ENCODE results near the gene ACOX2.

The ACOX2 gene

DNA sequence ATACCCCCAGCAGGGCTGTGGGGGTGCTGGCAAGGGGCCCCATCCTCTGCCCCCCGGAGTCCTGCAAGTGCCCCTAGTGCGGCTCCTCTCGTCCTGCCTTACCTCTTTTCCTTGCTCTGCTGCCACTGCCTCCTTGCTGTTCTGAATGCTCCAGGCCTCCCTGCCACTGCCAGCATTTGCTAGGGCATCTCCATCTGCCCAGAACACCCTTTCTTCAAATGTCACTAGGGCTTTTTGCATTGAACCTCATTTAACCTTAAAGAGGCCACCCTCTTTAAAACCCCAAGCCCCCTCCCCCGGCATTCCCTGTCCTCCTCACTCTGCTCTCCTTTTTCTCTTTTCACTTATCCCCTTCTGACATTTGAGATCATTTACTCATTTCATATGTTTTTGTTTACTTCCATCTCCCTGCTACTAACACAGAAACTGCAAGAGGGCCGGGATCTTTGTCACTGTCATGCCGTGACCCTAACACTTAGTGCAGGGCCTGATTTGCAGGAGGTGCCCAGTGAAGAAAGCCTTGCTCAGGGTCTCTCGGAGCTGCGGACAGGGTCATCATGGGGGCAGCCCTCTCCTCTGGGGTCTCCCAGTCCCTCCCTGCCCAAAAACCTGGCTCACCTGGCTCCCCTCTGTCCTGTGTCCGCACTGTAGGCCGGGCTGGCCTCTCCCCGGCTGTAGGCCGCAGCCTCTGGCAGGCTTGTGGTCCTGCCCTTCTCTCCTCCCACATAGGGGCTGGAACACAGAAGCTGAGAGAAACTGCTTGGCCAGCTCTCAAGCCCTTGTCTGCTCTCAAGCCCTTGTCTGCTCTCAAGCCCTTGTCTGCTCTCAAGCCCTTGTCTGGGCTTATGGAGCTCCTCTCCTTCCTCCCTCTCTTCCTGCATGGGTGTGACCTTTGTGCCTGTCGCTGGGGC lies at the start of gene ACOX2:
Gene ACOX2 (minus strand): TSS at position 690 of the 911 bp plus-strand sequence. CDS start 2,084 bp downstream, outside the sequence.
- no peak for DNase-seq

DNA sequence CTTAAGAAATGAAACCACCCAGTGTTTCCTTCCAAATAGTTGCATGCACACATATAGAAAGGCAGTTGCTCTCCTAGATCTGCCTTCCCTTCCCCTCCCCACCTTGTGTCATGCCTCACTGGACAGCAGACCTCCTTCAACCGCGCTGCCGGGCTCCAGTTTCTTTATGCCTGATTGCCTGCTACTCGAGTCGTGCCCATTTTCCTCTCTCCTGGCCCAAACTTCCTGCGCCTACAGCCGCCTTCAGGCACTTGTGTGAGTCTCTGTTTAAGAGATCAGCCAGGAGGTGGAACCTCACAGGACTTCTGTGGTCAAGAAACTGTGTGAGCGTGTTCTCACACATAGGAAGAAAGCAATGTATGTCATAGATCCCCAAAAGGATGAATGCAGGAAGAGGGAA lies 49.0 kb upstream of the ACOX2 start:
- DNase-seq, result no peak

DNA sequence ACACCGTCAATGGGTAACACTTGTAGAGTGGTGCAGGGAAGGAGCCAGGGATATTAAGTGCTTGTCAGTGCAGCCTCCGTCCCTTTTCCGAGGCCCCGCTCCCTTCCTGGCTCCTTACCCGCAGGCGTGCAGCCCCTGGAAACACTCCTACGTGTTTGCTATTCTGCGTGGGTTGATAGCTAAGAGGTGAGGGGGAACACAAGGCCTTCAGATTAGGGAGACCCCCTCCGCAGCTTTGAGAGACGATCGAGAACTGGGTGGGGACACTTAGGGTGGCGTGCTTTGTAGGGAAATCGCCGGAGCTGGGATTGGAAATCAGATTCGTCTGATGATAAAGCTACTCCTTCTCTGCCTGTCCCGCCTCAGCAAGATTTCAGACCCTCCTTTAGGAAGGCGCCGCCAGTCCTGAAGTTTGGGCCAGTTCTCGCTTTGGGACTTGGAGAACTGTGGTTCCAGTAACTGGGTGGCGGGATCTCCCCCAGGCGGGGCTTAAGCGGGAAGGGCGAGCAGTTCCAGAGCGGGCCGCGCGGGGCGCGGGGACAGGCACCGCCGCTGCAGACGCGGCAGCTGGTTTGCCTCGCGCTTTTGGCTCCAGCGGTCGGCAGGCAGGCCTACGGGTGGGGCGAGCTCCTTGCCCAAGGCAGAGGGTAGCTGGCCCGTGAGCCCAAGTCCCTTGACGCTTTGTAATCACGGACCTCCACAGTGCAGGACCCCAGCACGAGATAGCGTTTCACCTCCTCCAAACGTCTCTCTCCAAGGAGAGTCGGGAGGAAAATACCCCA lies 48.2 kb upstream of the ACOX2 start:
- peak; percentile 44 for DNase-seq

DNA sequence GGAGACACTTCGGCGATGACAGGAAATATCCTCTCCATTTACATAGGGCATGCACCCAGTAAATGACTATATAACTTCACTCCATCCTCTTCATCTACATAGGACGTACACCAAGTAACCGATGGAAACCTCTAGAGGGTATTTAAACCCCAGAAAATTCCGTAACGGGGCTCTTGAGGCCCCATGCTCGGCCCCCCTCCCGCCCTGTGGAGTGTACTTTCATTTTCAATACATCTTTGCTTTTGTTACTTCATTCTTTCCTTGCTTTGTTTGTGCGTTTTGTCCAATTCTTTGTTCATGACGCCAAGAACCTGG lies 47.7 kb upstream of the ACOX2 start:
- DNase-seq, result no peak

DNA sequence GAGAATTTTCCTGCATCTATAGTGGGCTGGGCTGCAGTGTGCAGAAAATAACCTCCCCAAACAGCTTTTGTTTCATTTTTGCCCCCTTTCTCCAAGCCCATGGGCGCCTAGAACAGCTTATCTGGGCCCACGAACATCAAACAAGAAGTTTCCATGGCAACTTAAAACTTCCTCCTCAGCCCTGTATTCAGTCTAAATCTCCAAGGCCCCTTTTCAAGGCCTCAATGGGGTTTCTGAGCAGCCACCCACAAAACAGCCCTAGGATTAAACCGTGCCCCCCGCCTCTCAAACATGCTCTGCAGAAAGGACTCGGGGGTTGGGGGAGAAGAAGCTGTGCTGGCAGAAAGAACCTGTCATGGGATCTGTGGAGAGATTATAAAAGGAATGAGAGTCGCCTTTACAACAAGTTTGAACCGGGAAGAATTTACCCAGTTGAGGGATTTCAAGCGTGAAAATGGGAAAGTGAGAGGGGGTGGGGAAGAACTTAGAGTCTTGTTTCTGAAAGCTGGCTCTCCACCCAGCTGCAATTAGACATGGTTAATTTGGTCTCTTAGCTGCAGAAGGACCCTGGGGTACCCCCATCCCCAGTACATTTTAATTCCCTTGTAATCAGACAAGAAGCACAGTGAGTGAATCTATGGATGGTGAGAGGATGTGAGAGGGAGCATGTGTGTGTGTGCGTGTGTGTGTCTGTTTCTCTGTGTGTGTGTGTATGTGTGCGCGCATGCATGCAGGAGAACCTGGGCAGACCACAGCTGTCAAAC lies 44.5 kb upstream of the ACOX2 start:
- no peak for DNase-seq

DNA sequence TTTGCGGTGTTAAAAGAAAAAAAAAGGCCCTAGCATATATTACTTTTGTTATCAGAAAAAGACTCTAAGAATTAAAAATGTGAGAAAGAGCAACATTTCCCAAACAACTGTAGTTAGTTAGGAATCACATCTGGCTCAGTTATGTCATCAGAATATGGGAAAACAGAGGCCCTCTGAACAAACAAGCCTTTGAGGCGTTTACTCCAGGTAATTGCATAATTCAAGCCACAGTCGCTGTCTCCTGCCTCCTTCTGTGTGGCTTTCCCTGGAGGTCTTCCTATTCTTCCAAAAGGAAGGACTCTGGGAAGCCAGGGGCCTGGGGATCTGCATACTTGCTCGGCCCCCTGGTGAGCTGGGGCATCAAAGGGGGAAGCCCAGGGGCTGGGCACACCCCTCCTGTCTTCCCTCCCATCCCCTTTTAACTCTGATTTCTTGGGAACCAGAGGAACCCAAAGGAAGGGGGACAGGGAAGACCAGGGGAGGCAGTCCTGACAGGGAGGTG lies 43.9 kb upstream of the ACOX2 start:
- no peak for DNase-seq

DNA sequence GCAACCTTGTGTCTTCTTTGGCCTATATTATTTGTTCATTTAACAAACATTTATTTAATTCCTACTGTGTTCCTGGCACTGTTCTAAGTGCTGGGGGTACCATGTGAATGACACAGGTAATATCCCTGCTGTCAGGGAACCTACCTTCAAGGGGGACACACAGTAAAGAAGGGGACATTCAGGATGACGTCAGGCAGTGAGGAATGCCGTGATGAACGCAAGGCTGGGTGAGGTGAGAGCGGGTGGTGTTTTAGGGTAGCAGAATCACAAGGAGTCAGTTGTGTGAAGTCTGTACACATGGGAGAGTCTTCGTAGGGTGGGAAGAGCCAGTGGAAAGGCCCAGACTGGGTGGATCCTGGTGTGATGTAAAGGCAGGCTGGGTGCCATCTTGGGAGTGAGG lies 41.9 kb upstream of the ACOX2 start:
- DNase-seq, result no peak

DNA sequence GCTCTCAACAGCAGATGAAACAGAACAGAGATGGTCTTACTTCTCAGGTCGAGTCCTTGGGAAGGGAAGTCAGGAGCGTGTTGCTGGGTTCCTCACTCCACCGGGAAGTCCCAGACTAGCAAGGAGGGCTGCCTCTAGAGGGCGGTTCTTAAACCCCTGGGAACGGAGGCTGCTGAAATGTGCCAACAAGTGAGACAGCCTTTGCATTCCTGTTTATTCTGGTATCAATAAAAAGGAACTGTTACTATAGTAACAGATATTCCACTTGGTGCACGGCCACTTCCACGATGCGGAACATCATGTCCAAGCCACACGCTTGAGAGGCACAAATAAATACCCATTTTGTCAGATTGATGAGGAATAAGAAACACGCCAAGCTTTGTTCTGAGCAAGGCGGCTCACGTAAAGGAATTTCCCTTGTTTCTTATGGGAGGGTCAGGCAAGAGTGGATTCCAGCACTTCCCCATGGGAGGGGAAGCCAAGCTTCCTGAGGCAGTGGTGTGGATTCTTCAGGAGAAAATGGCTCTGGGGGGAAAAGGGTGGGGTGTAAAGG lies 40.4 kb upstream of the ACOX2 start, which contains the start of gene FAM107A:
Gene FAM107A (minus strand): TSS at position 123 of the 553 bp plus-strand sequence. CDS start 7,531 bp downstream, outside the sequence.
- DNase-seq, result no peak

DNA sequence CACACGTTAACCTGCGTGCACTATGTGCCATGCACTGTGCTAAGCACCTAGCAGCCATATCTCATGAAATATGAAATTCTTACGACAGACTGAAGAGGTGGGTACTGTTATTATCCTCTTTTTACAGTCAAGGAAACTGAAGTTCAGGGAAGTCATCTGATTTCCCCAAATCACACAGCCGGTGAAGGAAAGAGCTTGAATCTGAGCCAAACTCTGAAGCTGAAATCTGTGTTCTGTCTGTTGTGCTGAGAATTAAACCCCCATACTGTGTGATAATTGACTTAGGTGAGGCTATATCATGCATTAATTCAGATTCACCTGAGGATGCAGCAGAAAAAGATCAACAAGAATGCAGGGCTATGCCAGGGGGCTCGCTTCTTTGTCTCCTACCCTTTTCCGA lies 39.7 kb upstream of the ACOX2 start:
- DNase-seq, result no peak

DNA sequence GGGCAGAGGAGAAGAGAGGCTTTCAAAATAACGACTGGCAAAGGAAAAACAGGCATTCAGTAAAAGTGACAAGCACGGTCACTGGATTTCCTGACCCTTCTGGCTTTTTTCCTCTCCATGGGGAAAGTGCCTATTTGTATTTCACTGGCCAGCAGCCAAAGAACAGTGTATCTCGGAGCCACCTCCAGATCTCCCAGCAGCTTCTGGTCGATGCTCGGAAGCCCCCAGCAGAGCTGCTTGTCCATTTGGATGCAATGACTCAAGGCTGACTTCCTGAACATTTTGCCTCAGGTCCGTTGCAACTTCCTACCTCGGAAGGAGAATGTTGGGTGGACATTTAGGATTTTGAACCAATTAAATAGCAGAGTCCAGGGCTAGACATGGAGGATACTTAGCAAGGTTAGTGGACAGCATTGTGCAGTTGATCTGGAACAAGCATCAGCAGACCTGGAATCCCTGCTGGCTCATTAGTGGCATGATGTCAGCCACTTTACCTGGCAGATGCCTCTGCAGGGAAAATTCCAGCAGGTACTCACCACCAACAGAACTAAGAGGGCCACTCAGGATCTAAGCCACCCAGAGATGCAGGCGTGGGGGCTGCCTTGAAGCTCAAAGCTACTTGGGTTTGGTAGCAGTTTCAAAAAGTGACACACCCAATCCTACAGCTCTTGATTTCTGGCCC lies 39.1 kb upstream of the ACOX2 start:
- DNase-seq, result no peak

DNA sequence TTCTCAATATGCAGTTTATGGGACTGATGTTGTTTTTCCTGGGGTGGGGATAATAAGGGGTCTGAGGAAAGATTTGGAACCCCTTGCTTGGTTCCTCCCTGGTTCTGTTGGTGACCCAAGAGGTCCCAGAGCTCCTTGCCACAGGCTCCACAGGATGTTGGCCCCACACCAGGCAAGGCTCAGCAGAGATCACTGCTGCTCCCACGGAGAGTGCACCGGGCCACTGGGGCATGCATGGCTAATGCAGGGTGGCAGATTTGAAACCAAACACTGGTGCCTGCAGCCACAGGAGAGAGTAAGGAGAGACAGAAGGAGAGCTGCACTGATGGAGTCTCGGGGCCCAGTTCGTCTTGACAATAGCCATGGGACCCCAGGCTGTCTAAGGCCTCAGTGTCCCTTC lies 37.7 kb upstream of the ACOX2 start:
- DNase-seq, result no peak

DNA sequence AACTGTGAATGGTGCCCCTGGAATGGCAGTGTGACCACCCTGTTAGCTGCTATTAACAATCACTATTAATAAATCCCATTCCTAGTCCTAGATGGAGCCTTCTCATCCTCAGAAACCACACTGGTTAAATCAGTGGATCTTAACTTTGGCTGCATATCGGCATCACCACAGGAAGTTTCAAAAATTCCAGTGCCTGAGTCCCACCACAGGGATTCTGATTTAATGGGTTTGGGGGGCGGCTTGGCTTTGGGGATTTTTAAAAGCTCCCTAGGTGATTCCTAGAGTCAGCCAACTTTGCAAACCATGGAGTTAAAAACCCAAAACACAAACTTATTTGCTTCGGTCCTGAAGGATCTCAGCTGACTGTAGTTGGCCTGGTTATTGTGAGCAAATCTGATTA lies 37.1 kb upstream of the ACOX2 start:
- DNase-seq, result no peak

DNA sequence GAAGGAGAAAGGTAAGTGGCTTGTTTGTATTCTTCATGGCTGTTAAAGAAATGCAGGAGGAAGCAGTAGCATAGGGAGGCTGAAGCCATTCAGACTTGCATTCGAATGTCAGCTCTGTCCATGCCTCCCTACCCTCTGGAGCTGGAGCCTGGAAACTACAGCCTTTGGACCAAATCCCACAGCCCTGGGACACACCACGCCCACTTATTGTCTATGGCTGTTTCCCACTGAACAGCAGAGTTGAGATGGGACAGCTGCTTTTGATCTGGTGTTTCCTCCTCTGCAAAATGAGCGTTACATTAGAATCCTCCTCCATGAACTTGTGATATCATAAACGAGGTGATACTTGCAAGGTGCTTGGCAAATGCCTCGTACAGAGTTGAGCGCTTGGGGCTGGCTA lies 36.6 kb upstream of the ACOX2 start:
- DNase-seq, result no peak

DNA sequence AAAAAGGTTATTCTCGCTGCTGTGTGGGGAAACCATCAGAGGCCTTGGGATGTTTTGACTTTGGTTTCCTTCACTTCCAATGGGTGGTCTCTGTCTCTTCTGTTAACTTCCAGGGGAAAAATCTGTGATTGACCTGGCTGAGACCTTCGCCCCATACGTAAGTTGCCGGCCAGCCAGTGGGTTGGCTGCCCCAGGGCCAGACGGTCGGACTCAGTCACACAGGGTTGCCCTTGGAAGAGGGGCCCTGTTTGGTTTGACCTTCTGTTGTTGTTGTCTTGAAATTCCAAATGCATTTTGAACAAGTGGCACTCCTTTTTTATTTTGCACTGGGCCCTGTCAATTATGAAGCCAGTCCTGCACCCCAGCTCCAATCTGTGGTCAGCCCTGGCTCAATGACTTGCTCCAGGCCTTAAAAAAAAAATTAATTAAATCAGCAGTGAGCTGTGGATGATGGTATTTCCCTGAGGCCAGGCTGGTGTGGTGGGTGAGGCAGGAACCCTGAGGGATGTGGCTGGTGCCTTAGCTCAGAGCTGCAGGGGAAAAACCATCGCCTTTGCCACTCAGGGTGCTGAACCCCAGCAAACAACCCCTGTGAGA lies 35.7 kb upstream of the ACOX2 start:
- DNase-seq, result no peak

DNA sequence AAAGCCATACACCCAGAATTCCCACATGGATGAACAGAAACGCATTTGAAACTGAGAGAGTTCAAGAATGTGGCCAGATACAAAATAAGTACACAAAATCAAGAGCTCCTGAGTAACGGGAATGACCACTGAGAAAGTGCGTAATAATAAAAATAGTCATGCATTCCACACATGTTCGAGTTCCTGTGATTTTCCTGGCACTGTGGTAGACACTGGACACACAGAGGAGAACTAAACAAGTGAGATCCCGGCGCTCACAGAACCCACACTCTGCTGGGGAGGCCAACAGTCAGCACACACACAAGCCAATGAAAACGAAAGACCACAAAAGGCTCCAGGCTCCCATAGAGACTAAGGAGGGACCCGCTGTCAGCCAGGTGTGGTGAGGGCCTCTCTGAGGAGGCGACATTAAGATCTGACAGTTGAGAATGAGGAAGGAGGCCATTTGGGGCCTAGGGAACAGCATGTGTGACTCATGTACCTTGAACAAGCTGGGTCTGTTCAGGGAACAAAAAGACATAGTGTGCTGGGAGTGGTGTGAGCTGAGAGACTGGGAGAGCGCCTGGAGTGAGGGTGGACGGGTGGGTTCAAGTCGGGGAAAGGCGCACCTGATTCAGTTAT lies 35.1 kb upstream of the ACOX2 start:
- no peak for DNase-seq

DNA sequence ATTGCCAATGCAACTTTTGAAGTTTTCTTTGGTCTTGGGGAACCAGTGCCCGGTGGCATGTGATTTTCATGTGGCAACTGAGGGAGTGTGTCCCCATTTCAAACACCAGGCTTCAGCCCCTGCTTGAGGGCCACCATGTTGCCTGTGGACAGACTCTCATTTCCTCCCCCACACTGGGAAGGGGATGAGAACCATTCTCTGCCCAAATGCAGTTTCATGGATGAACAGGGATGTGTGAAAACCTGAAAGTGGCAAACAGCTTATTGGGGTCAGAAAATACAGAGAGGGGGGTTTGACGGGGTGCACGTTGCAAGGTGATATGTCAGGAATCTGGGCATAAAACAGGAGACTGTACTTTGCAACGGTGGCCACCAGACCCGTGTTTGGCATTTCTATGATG lies 33.9 kb upstream of the ACOX2 start:
- no peak for DNase-seq

DNA sequence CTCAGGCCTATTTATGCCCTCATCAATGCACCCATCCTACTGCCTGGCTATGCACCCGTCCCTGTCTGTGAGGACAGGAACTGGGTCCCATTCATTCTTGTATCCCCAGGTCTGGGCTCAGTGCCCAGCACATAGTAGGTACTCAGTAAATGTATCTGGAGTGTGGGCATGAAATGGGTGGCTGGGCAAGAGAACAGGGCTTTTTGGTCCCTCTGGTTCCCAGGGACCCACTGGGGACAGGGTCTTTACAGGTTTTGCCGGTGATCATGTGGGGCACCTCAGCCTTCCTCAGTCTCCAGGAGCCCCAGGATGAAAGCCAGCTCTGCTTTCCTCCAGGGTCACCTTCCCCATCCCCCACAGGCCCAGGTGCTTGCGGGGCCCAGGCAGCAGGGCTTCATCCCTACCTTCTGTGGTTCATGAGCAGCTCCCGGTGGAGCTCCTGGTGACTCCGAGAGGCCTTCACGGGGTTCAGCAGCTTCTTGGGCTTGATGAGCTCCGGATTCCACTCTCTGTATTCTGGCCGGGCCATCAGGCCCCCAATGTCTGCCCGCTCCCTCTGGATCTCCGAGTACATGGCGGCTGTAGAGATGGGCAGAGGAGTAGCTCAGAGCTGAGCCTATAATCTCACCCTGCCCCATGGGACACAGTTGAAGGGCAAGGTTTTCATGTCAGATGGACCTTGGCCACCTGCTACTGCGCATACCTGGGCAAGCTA lies 32.5 kb upstream of the ACOX2 start:
- DNase-seq, result no peak

DNA sequence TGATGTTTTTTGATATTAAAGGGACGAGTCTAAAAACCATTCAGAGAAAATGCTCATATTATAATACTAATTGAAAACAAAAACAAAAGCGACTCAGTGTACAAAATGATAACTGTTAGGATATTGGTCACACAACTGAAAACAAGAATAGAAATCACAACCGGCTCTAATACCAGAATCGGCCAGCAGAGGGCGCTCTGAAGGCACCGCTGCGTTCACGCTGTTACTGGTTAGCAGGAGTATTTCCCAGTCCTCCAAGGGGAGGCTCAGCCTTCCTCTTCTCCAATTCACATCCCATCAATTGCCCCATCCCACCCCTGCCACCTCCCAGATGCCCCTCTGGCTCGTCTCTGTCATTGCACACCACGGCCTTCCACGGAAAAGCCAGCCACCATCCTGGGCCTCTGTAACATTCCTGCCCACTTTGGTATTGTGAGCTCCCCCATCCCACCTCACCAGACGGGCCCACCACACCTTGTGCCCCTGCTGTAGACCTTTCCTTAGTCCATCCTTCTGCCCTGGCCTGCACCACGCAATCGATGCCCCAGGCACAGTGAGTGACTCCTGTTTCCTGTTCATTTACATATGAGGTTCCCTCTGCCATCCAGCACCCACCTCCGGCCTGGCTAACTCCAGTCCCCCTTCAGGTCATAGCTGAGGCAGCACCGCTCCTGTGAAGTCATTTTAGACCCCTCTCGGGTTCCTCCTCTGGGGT lies 31.7 kb upstream of the ACOX2 start:
- no peak for DNase-seq

DNA sequence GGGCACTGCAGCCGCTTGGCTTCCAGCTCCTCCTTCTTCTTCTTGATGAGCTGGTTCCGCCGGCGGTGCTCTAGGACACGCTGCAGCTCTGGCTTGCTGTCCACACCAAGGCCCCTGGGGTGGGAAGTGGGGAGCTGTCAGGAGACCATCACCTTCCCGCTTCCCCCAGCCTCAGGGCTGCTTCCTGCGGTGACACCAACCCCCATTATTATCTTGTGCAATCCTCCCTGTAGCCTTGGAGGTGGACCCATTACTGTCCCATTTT lies 30.2 kb upstream of the ACOX2 start:
- no peak for DNase-seq
